Lung (tissue), 12 donors: Measurements from ENCODE around the gene PRKAG1. TPM values are rescaled to one million over a fixed set of nuclear protein-coding genes. Genes with fewer than 3 reads are reported as not detected.

ENCODE experiments used
- ATAC-seq: fragments of 200-7000 bp; cut with Tn5 transposase; one replicate; pipeline ENCODE4 v1.9.1; 2020; ENCODE audit warnings: moderate number of reproducible peaks; ENCODE audit not compliant: insufficient read depth, low FRiP score
- DNase-seq, 3 donors: peaks; one replicate each; pipeline ENCODE4 v3.0.0-alpha.2; 2013 to 2017
- H3K27ac ChIP-seq, 2 donors: one replicate each; pipeline ENCODE4 v1.5.1; 2013; ENCODE audit warnings: mild to moderate bottlenecking in 2 of 2, moderate library complexity in 2 of 2, control low read depth in 1 of 2, inconsistent platforms in 1 of 2, low read depth in 1 of 2, low read length in 1 of 2
- H3K27me3 ChIP-seq, 3 donors: one replicate each; pipeline ENCODE4 v1.5.1; 2013; ENCODE audit warnings: low read length in 2 of 3; ENCODE audit not compliant: control insufficient read depth in 3 of 3, insufficient read depth in 3 of 3
- H3K36me3 ChIP-seq, 4 donors: one replicate each; pipeline ENCODE4 v1.5.1; 2013; ENCODE audit warnings: low read length in 4 of 4, mild to moderate bottlenecking in 1 of 4, moderate library complexity in 1 of 4; ENCODE audit not compliant: control insufficient read depth in 4 of 4, insufficient read depth in 4 of 4
- H3K4me1 ChIP-seq, 5 donors: one replicate each; pipeline ENCODE4 v1.5.1; 2013; ENCODE audit warnings: low read length in 5 of 5, mild to moderate bottlenecking in 2 of 5, moderate library complexity in 1 of 5; ENCODE audit not compliant: control insufficient read depth in 5 of 5, insufficient read depth in 5 of 5
- H3K4me3 ChIP-seq: one replicate; pipeline ENCODE4 v1.5.1; 2013; ENCODE audit warnings: mild to moderate bottlenecking, control low read depth, moderate library complexity
- H3K9ac ChIP-seq, 2 donors: one replicate each; pipeline ENCODE4 v1.5.1; 2013; ENCODE audit warnings: low read length in 2 of 2, control low read depth in 1 of 2; ENCODE audit not compliant: insufficient read depth in 1 of 2
- H3K9me3 ChIP-seq, 4 donors: one replicate each; pipeline ENCODE4 v1.5.1; 2013; ENCODE audit warnings: low read length in 3 of 4, mild to moderate bottlenecking in 1 of 4, moderate library complexity in 1 of 4; ENCODE audit not compliant: control insufficient read depth in 4 of 4, insufficient read depth in 3 of 4
- CTCF ChIP-seq: IDR thresholded peaks from 2 replicates; pipeline ENCODE4 v1.5.1; 2012; ENCODE audit warnings: mild to moderate bottlenecking; ENCODE audit errors: control extremely low read depth, extremely low read depth
- WGBS, 2 donors: extraction: QIAGEN DNeasy Blood & Tissue Kit; methylation state at CpG; one replicate each; pipeline ENCODE4 v1.1.7; 2013; 5-methylcytosine and 5-hydroxymethylcytosine counted together
- polyA plus RNA-seq, 2 donors: library from polyadenylated mRNA; stranded (reverse); fragments of 200-250 nt; gene quantifications; one replicate each; pipeline ENCODE4 v1.2.1, GENCODE V29; 2013
- total RNA-seq, 2 donors: library from RNA; depleted of rRNA in 1 of 2; stranded (reverse); fragments of >200 nt in 1 of 2; gene quantifications; one replicate each; pipeline ENCODE4 v1.2.1, GENCODE V29; 2014 to 2021
- donor health status: control.
- donor health status: control.
- donor health status: Bipolar disorder and iron deficiency.
- donor health status: healthy.
- donor health status: DM: yes; HTN: yes; CAD: no.

Gene PRKAG1
- total and polyA plus RNA-seq, 4 donors: 33.1 to 54.5 (median 49.6) TPM

- ATAC-seq (no peak), DNase-seq (no peak)
- no peak overlapping the region for H3K27ac ChIP-seq
- H3K9me3 ChIP-seq: peaks cover 0 to 4% (median 0%) of the 10 kb centered on the region in 4 donors
- WGBS, 2 donors: 3 to 10% methylated on average over 12 of the region's 12 CpGs
- no peak for TF ChIP-seq CTCF
- no peak overlapping the region for H3K9ac ChIP-seq
- H3K4me1 ChIP-seq: peaks cover 0 to 16% (median 12%) of the 10 kb centered on the region in 5 donors
- no peak overlapping the region for H3K4me3 ChIP-seq
- no peaks in the 10 kb centered on the region for H3K36me3 ChIP-seq
- H3K27me3 ChIP-seq: peaks cover 0 to 83% (median 80%) of the 10 kb centered on the region in 3 donors
Observed at GRCh38 chr12:48973531-48973930, 45.0 kb downstream of the PRKAG1 start.

GRCh38 chr12:48972952-48973483, 45.6 kb downstream of the PRKAG1 start:
- no peak overlapping the region for H3K9ac ChIP-seq
- TF ChIP-seq CTCF: no peak
- H3K27ac ChIP-seq: no peak overlapping the region
- H3K9me3 ChIP-seq: peaks cover 0 to 4% (median 0%) of the 10 kb centered on the region in 4 donors
- WGBS, 2 donors: 19 to 23% methylated on average over 3 of the region's 3 CpGs
- H3K4me1 ChIP-seq: peaks cover 0 to 13% (median 10%) of the 10 kb centered on the region in 5 donors
- H3K27me3 ChIP-seq: peaks cover 0 to 83% (median 76%) of the 10 kb centered on the region in 3 donors
- DNase-seq (no peak), ATAC-seq (no peak)
- H3K36me3 ChIP-seq: no peaks in the 10 kb centered on the region
- H3K4me3 ChIP-seq: no peak overlapping the region

DNA sequence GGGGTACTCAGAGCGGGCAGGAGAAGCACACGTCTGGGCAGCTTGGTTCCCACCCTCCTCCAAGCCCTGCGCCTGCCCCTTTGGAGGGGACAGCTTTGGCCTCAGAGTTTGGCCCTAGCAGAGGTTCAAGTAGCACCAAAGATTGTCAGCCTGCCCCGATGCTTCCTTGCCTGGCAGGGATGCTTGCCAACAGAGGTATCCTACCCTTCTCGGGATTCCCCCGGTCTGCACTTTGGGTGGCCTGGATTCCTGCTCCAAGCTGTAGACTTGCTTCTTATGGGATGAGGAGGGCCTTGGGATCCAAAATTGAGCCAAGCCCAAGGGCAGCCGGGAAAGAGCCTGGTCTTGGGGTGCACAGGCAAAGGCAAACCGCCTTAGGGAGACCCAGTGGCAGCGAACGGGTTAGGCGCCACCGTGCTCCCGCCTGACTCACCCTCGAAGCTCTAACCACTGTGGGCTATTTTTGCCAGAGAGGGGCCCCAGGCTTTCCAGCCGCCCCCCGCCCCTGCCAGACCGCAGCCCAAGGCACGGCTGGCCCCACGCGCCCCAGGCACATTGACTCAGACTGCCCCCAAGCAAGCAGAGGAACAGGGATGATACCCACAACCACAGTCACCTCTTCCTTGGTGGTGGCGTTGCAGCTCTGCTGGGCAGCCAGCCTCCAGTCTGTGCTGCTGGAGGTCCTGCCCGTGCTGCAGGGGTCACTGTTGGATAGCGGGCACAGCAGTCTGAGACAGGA, 46.2 kb downstream of the PRKAG1 start:
- ATAC-seq (no peak), DNase-seq (no peak)
- Histone ChIP-seq H3K9me3 (peaks cover 0 to 4% (median 0%) of the 10 kb centered on the region in 4 donors), H3K4me1 (peaks cover 0 to 13% (median 10%) of the 10 kb centered on the region in 5 donors), H3K4me3 (no peak overlapping the region), H3K27ac (no peak overlapping the region), H3K27me3 (peaks cover 0 to 81% (median 72%) of the 10 kb centered on the region in 3 donors), H3K36me3 (no peaks in the 10 kb centered on the region), H3K9ac (no peak overlapping the region)
- 7 to 18% methylated on average over 23 of the region's 23 CpGs for WGBS, 2 donors
- TF ChIP-seq CTCF: no peak
